A549 treated with Mapracorat at 1 μM for 4 hours (cell line): Measurements from ENCODE around the gene RSRP1. TPM values are rescaled to one million over a fixed set of nuclear protein-coding genes. Genes with fewer than 3 reads are reported as not detected.

Experiments
- total RNA-seq: library from RNA; stranded (reverse); fragments of 200-300 nt; extraction: Qiagen RNA extraction; gene quantifications from 5 replicates; pipeline ENCODE4 v1.2.3, GENCODE V29; 2022

The RSRP1 gene, protein sequence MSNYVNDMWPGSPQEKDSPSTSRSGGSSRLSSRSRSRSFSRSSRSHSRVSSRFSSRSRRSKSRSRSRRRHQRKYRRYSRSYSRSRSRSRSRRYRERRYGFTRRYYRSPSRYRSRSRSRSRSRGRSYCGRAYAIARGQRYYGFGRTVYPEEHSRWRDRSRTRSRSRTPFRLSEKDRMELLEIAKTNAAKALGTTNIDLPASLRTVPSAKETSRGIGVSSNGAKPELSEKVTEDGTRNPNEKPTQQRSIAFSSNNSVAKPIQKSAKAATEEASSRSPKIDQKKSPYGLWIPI
- total RNA-seq, result 13.8 to 24.9 TPM (median 22.1 TPM) in 5 replicates

DNA sequence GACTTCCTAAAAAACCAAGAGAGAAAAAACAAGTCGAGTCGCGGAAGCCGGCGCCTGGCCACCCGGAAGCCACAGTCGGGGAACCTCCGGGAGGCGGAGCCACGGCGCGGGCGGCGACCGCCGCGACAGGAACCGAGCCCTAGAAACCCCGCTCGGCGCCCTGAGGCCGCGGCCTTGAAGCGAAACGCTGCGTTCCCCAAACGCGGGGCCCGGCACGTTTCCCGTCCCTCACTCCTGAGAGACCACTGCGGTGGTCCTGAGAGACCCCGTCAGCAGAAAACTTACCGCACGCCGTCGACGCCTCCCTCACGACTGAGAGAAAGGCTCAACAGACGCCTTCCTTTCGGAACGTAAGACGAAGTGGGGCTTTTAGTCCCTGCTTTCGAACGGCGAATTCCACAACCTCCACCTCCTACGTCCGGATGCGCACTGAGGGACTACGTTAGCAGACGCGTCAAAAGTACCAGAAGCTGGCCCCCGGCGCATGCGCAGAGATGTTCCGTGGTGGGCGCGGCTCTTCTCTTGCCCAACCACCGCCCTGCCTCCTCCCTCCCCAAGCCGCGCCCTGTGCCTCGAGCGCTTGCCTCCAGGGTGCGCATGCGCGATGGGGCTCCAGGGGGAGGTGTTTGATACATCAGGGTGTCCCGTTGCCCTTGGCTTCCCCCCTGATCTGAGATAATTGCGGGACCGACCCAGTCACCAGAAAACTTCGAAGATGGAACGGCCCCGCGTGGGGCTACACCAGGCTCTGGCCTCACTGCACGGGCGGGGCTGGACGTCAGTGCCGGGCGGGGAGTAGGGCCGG, at the start of gene RSRP1:
TSS of gene RSRP1 (minus strand) at position 431 of the 805 bp plus-strand sequence. CDS start 491 bp downstream, outside the sequence.

DNA sequence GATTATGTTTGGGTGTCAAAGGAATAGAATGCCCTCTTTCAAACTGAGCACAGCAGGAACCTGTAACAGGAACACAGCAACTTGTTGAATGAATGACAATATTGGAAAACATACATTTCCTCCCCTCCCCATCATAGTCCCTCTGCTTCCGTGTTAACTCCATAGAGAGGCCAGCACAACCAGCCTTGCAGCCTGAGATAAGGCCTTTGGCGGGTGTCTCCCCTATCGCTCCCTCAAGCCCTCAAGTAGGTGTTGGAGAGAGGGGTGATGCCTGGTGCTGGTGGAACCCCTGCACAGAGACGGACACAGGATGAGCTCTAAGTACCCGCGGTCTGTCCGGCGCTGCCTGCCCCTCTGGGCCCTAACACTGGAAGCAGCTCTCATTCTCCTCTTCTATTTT, 25.0 kb upstream of the RSRP1 start, which contains the start of gene RHD:
TSS of gene RHD (plus strand) at position 272 of the 400 bp plus-strand sequence. CDS start at position 311, 39 bp downstream.

GRCh38 chr1:25232027-25232865, 15.0 kb downstream of the RSRP1 start, which contains the start of gene SYF2:
Gene SYF2 (minus strand): TSS chr1:25232502. CDS start chr1:25232467, 35 bp downstream.

Other genes with a start within 250 kb of the RSRP1 start
- gene SYF2, start 15.0 kb downstream of the RSRP1 start, total RNA-seq, result 33.4 to 47.7 TPM (median 34.3 TPM) in 5 replicates
- not detected in 5 replicates for gene RHD, start 25.1 kb upstream of the RSRP1 start, total RNA-seq
- gene TMEM50A, start 90.9 kb upstream of the RSRP1 start, total RNA-seq, result 67.3 to 79.5 TPM (median 69.0 TPM) in 5 replicates
- gene RHCE, start 173.4 kb upstream of the RSRP1 start, total RNA-seq, result 0.07 to 0.59 TPM in 2 of 5 replicates, not detected in the others
- 8.5 to 11.5 TPM (median 9.4 TPM) in 5 replicates for gene MACO1, start 183.4 kb upstream of the RSRP1 start, total RNA-seq